ENCODE measurements around the gene TMEM186.
"Not testable (repeated sequence)": the region's sequence is repeated elsewhere in the genome, so short reads cannot be mapped to it uniquely, and the experiment has no call there.

TMEM186 gene

GRCh38 chr16:8797364-8798173, at the start of gene TMEM186, which contains the start of gene PMM2:
TMEM186 (minus strand) TSS chr16:8797639; CDS start chr16:8797614, 25 bp downstream.
PMM2 (plus strand) TSS chr16:8797839; CDS start chr16:8797883, 44 bp downstream.
- DNase-seq = peak; percentile 87

- no peak for DNase-seq
Observed at GRCh38 chr16:8847145-8847544, 49.7 kb upstream of the TMEM186 start.

DNA sequence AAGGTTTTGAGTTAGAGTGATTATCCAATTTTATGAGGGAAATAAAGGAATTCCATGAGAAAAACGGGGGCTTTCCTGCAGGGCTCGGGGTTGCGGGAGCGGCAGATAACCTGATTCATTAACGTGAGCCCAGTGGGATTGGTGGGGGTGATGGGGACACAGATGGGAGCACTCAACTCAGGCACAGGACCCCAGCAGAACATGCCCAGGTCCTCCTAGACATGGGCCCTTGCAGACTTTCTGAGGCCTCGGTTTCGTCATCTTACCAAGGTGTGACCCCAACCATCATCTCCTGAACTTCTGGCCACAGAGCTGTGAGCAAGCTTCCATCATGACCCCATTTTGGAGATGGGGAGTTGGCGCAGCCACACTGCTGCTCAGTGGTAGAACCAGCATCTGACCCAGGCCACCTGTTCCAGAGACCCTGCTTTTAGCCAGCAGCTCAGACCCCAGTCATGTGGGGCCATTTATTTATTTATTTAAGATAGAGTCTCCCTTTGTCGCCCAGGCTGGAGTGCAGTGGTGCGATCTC, 49.0 kb upstream of the TMEM186 start:
- DNase-seq = no peak

DNA sequence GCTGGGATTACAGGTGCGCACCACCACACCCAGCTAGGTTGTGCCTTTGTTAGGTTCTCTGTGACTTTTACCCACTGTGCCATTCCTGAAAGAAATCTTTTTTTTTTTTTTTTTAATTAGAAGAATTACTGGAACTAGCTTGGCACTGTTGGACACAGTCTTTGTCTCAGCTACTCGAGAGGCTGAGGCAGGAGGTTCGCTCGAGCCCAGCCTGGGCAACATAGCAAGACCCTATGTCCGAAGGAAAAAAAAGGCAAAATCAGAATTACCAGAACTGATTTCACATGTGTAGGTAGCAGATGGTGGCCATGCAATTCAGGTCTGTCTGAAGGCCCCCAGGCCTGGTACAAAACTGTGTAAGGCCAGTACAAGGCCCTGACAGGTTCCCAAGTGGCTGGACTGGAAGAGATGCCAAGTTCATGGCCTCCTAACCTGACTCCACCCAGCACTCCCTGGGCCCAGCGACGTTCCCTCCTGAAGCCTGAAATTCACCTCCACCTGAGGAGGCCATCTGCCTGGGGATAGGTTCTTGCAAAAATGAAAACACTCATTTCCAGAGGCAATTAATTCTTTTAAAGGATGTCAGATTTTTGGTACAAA, 48.4 kb upstream of the TMEM186 start:
- DNase-seq = no peak

DNA sequence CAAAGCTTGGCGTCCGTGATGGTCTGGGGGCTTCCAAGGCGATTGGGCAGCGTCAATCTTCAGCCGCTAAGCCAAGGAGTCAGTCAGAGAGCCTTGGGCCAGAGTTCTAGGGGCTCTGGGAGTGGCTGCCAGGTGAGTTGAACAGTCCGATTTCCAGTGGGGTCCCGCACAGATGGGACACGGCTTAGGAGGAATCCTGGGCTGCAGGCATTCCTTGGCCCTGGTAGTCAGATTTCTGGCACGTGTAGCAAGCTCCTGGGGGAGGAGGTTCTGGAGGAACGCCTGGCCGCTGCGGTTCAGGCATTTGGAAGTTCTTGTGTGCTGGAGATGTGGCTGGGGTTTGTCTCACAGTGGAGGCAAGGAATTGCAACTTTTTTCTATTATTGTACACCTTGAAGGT, 45.9 kb upstream of the TMEM186 start:
- not testable (repeated sequence) for DNase-seq

- not testable (repeated sequence) for DNase-seq
Observed at GRCh38 chr16:8842016-8842415, 44.6 kb upstream of the TMEM186 start.

DNA sequence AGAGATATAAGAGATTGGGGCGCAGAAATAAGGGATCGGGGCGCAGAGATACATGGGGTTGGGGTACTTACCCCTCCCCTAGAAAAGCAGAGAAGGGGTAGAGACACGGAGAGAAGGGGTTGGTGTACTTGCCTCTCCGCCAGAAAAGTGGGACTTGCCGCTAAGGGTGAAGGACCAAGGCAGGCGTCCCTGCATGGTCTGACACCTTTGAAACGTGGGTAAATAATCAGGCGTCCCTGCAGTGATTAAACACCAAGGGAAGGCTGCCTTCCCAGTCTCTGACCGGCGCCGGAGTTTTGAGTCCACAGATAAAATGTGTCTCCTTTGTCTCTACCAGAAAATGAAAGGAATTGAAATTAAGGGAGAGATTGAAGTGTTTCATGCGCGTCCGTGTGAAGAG, 40.2 kb upstream of the TMEM186 start:
- not testable (repeated sequence) for DNase-seq

- not testable (repeated sequence) for DNase-seq
Observed at GRCh38 chr16:8836797-8837196, 39.4 kb upstream of the TMEM186 start.

GRCh38 chr16:8832717-8833105, 35.3 kb upstream of the TMEM186 start:
- no peak for DNase-seq

DNA sequence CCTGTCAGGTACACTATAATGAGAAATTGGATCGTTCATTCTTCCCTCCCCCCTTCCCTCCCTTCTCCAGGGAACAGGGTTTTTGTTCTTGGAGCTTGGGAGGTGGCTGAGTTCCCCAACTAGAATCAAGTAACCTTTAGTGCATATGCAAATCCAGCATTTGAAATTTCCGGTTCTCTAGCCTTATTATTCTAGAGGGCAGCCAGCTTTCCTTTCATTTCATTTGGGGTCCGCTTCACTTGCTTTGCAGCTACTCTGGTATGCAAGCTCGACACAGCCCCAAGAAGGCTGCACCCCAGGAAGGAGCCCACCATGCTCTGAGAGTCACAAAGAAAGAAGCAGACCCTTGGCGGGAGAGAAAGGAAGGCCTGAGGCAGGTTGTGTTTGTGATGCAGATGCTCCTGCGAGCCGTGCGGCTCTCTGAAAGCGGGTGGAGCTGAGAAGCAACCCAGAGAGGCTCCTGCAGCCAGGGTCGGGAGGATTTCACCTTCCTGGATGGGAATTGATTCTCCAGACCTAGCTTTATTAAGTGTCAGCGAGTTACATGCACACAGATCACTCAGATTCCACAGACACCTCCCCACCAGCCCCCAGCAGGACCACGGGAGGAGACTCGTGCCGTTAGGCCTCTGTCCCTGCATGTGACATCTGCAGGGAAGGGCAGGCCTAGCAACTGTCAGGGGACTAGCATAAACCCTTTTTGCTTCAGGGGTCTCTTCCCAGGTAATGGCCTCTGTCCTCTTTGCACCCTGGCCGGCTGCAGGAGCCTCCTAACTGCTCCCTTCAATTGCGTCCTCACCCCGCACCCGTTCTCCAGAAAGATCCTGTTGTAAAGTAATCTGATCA, 34.7 kb upstream of the TMEM186 start:
- DNase-seq = no peak

DNA sequence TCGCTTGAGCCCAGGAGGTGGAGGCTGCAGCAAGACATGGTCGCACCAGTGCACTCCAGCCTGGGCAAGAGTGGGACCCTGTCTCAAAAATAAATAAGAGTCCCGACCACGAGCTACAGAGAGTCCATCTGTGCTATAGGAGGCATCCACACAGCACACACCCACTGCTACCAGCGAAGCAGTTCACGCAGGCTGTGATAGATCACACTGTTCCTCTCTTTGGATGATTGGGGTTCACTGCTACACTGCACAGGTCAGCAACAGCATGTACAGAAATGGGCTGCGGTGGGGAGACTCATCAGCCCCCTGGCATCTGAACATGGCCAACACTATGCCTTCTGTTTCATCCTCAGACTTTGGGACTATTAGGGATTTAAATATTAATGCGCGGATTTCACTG, 34.0 kb upstream of the TMEM186 start:
- no peak for DNase-seq

GRCh38 chr16:8828541-8829165, 31.2 kb upstream of the TMEM186 start:
- no peak for DNase-seq

- DNase-seq = no peak
Observed at GRCh38 chr16:8826278-8826879, 28.9 kb upstream of the TMEM186 start.

DNA sequence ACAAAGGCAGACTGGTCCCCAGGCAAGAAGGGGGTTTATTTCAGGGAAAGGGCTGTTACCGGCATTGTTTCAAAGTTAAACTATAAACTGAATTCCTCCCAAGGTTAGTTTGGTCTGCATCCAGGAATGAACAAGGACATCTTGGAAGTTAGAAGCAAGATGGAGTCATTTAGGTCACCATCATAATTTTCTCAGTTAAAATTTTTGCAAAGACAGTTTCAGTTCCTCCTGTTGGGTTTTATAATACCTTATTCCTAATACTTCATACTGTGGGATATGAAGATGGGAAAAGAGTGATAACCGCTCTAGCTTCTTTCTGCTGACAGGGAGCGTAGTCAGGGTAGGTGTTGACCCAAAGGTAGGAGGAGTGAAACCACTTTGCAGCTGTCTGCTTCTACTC, 25.0 kb upstream of the TMEM186 start:
- DNase-seq = no peak

DNA sequence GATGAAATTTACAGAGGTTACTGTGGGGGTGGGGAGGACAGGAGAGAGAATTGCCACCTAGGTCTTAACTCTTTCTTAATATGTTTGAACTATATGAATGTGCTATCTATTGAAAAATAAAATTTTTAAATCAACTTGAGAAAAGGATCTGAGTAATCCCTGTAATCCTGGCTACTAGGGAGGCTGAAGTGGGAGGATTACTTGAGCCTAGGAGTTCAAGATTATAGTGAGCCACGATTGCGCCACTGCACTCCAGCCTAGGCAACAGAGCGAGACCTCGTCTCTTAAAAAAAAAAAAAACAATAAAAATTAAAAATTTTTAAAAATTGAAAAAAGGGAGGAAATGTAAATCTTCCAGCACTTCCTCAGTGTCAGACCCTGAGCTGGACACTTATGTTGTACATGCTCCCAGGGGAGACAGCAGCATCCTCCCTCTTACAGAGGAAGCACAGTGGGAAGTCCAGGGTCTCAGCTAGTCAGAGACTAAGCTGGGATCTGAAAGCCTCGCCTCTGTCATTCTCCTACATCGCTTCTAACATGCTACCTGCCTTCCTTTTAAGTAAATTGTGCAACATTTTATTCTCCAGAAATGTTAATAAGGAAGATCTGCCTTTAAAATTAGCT, 22.1 kb upstream of the TMEM186 start:
- DNase-seq = no peak

- DNase-seq = no peak
Observed at GRCh38 chr16:8818504-8819270, 21.2 kb upstream of the TMEM186 start.

- no peak for DNase-seq
Observed at GRCh38 chr16:8816967-8817655, 19.7 kb upstream of the TMEM186 start.

GRCh38 chr16:8814095-8814806, 16.8 kb upstream of the TMEM186 start:
- DNase-seq = no peak

DNA sequence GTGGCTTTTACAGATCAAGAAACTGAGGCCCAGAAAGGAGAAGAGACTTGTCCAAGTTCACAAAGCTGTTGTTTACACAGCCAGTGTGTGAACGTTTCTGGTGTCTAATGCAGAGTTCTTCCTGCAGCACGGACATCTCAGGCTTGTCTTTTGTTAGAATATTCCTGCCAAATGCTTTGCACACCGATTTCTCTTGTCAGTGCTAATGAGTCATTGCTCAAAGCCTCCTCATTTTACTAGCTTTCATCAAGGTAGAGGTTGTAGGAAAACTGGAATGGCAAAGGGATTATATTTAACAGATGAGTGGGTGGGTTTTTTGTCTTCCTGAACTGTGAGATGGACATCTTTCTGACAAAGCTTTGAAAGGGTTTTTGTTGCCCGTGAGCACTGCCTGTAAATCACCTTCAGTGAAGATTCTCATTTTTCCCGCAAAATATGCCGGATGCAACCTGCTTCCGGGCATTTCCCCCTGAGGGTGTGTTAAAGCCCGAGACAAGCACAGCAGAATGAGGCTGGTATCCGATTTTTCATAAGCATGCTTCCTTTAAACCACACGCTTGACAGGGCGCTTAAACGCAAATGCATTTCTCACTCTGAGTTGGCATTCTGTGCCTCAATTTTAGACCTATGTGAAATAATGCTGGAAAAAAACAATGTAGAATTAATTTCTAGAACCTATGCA, 14.9 kb upstream of the TMEM186 start:
- no peak for DNase-seq
